Activated naive CD8-positive, alpha-beta T cell treated with anti-CD3 and anti-CD28 coated beads, Interleukin-2, amount 50 U/mL, for 24 hours (primary cell): ENCODE data around the gene TPST2.
A peak's percentile ranks its signal among the peaks of the same experiment; 100 is the strongest.

Source experiments
- ATAC-seq: fragments of 150-1000 bp; cut with Tn5 transposase; one replicate; pipeline ENCODE4 v1.10.0; 2021
- DNase-seq: peaks from one replicate; pipeline ENCODE4 v3.0.0; 2021
- H3K27ac Mint-ChIP-seq: one replicate; pipeline ENCODE4 v1.8.0; 2021; ENCODE audit warnings: mild to moderate bottlenecking, mixed read lengths
- H3K27me3 Mint-ChIP-seq: one replicate; pipeline ENCODE4 v1.8.0; 2021; ENCODE audit warnings: mixed read lengths
- H3K36me3 Mint-ChIP-seq: one replicate; pipeline ENCODE4 v1.8.0; 2021; ENCODE audit warnings: low read depth, mixed read lengths
- H3K4me1 Mint-ChIP-seq: one replicate; pipeline ENCODE4 v1.8.0; 2021; ENCODE audit warnings: mixed read lengths
- H3K4me3 Mint-ChIP-seq: one replicate; pipeline ENCODE4 v1.8.0; 2021; ENCODE audit warnings: mild to moderate bottlenecking, moderate library complexity, mixed read lengths
- H3K9me3 Mint-ChIP-seq: one replicate; pipeline ENCODE4 v1.8.0; 2021; ENCODE audit warnings: mixed read lengths

TPST2 gene

DNA sequence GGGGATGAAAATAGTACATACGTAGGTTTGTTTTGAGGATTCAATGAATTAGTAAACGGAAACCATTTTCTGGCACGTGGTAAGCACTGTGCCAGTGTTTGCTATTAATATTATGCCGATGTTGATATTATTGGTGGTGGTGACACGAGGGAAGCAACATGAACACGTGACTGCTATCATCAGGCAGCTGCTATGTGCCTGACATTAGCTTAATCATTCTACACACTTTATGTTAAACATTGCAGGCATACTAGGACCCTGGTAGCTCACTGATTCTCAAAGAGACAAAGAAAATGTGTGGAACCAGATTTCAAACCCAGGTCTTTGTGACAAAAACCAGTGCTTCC, 105.6 kb downstream of the TPST2 start:
- H3K36me3 Mint-ChIP-seq: peaks cover 31% of the 10 kb centered on the region
- no peak for ATAC-seq

DNA sequence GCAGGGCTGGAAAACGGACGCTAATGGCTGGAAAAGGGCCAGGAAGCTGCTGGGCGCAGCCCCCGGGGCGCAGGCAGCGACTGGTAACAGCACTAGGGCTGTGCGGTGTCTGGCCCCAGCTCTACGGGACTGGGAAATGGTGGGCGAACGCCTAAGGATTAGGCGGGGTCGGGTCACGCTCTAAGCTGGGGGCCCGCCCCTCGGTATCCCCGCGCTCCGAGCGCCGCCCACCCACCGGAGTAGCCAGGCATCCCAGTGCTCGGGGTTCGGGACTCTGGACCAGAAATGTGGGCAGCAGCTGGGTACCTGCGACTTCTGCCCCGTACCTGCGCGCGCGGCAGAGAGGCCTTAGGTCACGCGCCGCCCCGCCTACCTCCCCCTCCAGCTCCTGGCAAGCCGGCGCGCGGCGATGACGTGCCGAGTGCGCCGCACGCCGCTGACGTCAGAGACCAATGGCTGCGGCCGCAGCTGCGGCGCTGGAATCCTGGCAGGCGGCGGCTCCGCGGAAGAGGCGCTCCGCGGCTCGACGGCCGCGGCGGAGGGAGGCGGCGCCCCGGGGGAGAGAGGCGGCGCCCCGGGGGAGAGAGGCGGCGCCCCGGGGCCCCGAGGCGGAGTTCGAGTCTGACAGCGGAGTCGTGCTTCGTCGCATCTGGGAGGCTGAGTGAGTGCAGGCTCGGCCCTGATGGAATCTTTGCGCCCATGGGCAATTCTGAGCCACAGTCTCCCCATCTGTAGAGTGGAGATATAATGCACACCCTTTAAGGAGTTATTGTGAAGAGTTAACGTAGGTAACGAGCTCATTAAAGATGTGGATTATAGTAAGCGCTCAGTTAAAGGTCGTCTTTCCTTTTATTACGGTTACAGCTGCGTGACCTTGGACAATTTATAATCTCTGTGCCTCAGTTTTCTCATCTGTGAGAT, 106.2 kb downstream of the TPST2 start, which contains the start of the genes HPS4 and SRRD:
Gene HPS4, minus strand, starts transcription at position 345 of the 921 bp plus-strand sequence. CDS start 2,021 bp downstream, outside the sequence.
Gene SRRD, plus strand, starts transcription at position 439 of the 921 bp plus-strand sequence. Its CDS starts 14 bp downstream, at position 453.
- Mint-ChIP-seq H3K27me3 (no peaks in the 10 kb centered on the region), H3K27ac (peak within 1 kb of the TSS; percentile 96), H3K36me3 (peaks cover 28% of the 10 kb centered on the region), H3K4me1 (peaks cover 67% of the 10 kb centered on the region), H3K4me3 (peak within 1 kb of the TSS; percentile 96), H3K9me3 (no peaks in the 10 kb centered on the region)
- peak; percentile 94 for DNase-seq
- ATAC-seq: peak; percentile 86

More for the DNA sequence above, 105.6 kb downstream of the TPST2 start:
- Mint-ChIP-seq H3K9me3 (no peaks in the 10 kb centered on the region), H3K4me1 (peaks cover 61% of the 10 kb centered on the region), H3K27ac (peak overlapping the region; percentile 96), H3K27me3 (no peaks in the 10 kb centered on the region), H3K4me3 (peak overlapping the region; percentile 96)
- no peak for DNase-seq

DNA sequence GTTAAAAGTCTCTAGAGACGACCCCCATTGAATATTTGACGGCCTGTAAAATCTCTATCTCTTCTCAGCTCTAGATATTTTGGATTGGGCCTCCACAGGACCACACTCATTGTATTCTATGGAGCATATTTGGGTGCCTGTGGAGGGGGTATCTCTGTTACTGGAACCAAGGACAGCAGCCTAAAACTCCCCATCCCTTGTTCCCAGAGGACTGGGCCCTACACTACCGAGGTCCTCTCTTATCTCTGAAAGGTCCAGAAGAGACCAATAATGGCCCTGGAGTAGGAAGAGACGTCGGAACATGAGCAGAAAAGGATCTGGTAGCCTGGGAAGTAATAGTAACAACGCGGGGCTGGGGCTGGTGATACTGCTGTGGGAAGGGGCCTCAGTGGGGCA, 106.9 kb downstream of the TPST2 start:
- peaks cover 69% of the 10 kb centered on the region for H3K4me1 Mint-ChIP-seq
- ATAC-seq (no peak), DNase-seq (no peak)
- no peaks in the 10 kb centered on the region for H3K27me3 Mint-ChIP-seq
- no peaks in the 10 kb centered on the region for H3K9me3 Mint-ChIP-seq
- peak overlapping the region; percentile 96 for H3K27ac Mint-ChIP-seq
- H3K36me3 Mint-ChIP-seq: peaks cover 23% of the 10 kb centered on the region
- H3K4me3 Mint-ChIP-seq: peak overlapping the region; percentile 96

DNA sequence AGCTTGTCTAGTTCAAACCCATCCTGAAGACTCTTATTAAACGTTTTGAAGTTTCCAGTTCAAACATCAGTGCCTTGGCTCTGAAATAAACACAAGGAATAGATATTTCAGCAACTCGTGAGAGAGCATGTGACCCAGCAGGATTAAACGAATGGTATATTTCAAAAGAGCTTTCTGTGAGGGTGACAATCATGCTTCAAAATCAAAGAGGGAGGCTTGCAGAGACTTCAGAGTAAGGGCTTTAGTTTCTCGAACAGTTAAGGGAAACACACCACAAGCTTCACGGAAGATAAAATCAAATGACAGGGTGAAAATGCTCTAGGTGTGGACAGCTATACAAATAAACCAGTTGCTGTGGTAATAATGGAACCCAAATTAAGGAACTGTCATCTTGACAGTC, 107.8 kb downstream of the TPST2 start:
- no peaks in the 10 kb centered on the region for H3K27me3 Mint-ChIP-seq

GRCh38 chr22:26481694-26482093, 108.2 kb downstream of the TPST2 start:
- Mint-ChIP-seq H3K4me3 (peak overlapping the region; percentile 96), H3K9me3 (no peaks in the 10 kb centered on the region), H3K27ac (peak overlapping the region; percentile 96), H3K27me3 (no peaks in the 10 kb centered on the region), H3K4me1 (peaks cover 79% of the 10 kb centered on the region), H3K36me3 (peaks cover 29% of the 10 kb centered on the region)
- DNase-seq (no peak), ATAC-seq (no peak)

More for the DNA sequence above, 107.8 kb downstream of the TPST2 start:
- ATAC-seq (no peak), DNase-seq (no peak)
- peak overlapping the region; percentile 96 for H3K27ac Mint-ChIP-seq
- no peaks in the 10 kb centered on the region for H3K9me3 Mint-ChIP-seq
- H3K4me1 Mint-ChIP-seq: peaks cover 77% of the 10 kb centered on the region
- H3K36me3 Mint-ChIP-seq: peaks cover 28% of the 10 kb centered on the region
- H3K4me3 Mint-ChIP-seq: peak overlapping the region; percentile 96

DNA sequence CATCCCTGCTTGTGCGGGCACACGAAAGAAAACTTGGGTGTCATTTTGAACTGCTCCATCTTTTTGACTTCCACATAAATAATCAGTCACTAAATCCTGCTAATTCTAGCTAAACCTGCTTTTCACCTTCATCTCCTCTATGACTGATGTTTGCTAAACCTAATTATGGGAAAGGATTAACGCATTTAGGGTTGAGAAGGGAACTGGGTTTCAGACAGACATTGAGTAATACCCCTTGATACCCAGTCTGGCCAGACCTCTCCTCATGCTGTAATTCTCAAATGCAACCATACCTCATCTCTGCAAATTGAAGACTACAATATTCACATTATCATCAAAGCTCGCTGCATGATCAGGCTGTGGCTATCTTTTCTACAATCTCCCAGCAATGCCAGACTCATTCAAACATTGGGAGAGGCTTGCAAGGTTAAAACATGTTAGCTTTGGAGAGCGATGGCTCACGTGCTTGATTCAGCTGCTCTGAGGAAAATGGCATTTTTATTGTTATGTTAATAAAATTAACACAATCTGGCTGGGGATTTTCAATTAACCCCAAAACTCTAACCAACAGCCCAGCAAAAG, 108.7 kb downstream of the TPST2 start:
- H3K27ac Mint-ChIP-seq: peak overlapping the region; percentile 96
- H3K4me1 Mint-ChIP-seq: peaks cover 79% of the 10 kb centered on the region
- peaks cover 30% of the 10 kb centered on the region for H3K36me3 Mint-ChIP-seq
- H3K27me3 Mint-ChIP-seq: no peaks in the 10 kb centered on the region
- DNase-seq (no peak), ATAC-seq (no peak)
- peak overlapping the region; percentile 96 for H3K4me3 Mint-ChIP-seq
- H3K9me3 Mint-ChIP-seq: no peaks in the 10 kb centered on the region

GRCh38 chr22:26480611-26480932, 109.4 kb downstream of the TPST2 start:
- Mint-ChIP-seq H3K27ac (peak overlapping the region; percentile 78), H3K4me3 (peak overlapping the region; percentile 96), H3K9me3 (no peaks in the 10 kb centered on the region), H3K4me1 (peaks cover 73% of the 10 kb centered on the region), H3K27me3 (no peaks in the 10 kb centered on the region), H3K36me3 (peaks cover 30% of the 10 kb centered on the region)
- ATAC-seq (no peak), DNase-seq (no peak)

DNA sequence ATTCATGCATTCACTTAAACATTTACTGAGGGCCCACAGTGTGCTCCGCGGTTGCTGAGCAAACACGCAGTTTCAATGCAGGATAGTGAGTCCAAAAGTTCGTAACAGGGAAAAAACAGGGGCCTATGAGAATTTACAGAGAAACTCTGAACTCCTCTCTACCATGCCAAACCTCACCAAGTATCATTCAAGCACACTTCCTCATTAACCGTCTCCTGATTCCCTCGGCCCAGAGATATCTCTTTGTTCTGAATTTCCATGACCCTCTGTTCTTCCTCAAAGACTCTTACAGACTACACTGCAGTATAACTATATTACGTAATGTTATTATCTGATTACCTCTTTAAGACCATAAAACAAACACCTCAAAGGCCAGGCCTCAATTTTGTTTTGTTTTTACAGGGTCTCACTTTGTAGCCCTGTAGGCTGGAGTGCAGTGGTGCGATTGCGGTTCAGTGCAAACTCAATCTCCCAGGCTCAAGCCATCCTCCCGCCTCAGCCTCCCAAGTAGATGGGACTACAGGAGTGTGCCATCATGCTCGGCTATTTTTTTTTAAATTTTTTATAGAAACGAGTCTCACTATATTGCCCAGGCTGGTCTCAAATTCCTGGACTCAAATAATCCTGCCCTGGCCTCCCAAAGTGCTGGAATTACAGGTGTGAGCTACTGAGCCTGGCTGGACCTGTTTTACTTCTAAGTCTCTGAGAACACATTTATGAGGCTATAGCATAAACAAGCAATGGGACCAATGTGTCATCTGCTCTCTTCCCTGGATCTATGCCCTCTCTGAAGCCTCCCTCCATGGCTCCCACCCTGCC, 109.9 kb downstream of the TPST2 start:
- H3K9me3 Mint-ChIP-seq: no peaks in the 10 kb centered on the region
- peaks cover 31% of the 10 kb centered on the region for H3K36me3 Mint-ChIP-seq
- H3K4me3 Mint-ChIP-seq: peak overlapping the region; percentile 96
- DNase-seq: no peak
- H3K27ac Mint-ChIP-seq: peak overlapping the region; percentile 82
- H3K27me3 Mint-ChIP-seq: no peaks in the 10 kb centered on the region
- no peak for ATAC-seq
- H3K4me1 Mint-ChIP-seq: peaks cover 68% of the 10 kb centered on the region

DNA sequence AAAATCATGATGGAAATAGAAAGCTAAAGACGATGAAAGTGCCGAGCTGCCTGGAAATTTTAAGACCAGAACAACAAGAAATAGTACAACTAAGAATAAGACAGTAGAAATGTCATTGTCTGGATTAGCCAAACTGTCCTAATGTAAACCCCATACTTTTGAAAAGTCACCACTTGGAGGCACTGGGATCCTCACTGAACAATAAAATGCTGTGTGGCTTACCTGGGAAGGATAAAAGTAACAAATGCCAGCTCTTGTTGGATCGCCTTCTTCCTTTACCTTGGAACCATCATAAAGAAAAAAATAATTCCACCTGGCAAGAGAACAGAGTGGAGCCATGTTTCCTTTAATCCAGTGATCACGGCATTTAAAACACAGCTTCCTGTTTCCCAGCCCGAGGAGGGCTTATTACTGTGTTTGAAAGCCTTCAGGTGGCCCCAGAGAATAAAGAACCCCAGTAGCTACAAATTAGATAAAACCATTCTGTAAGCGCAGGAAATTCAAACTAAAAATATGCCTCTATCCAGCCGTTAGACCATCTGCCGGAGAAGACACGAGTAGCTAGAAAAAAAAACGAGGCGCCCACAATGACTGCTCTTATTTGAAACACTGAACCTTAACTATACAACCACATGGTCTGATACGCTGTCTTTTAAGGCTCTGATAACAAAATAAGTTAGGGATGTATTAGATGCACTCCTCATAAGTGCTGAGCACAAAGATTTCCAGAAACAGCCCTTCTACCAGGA, 110.7 kb downstream of the TPST2 start:
- DNase-seq: no peak
- H3K27me3 Mint-ChIP-seq: no peaks in the 10 kb centered on the region
- peaks cover 39% of the 10 kb centered on the region for H3K36me3 Mint-ChIP-seq
- H3K4me1 Mint-ChIP-seq: peaks cover 67% of the 10 kb centered on the region
- no peak for ATAC-seq
- peak overlapping the region; percentile 82 for H3K27ac Mint-ChIP-seq
- H3K4me3 Mint-ChIP-seq: peak overlapping the region; percentile 96
- H3K9me3 Mint-ChIP-seq: no peaks in the 10 kb centered on the region

GRCh38 chr22:26477341-26477731, 112.6 kb downstream of the TPST2 start:
- no peaks in the 10 kb centered on the region for H3K9me3 Mint-ChIP-seq
- peaks cover 56% of the 10 kb centered on the region for H3K4me1 Mint-ChIP-seq
- H3K36me3 Mint-ChIP-seq: peaks cover 51% of the 10 kb centered on the region
- no peaks in the 10 kb centered on the region for H3K27me3 Mint-ChIP-seq
- no peak overlapping the region for H3K27ac Mint-ChIP-seq
- ATAC-seq (no peak), DNase-seq (no peak)
- H3K4me3 Mint-ChIP-seq: no peak overlapping the region

- ATAC-seq (no peak), DNase-seq (no peak)
- H3K4me3 Mint-ChIP-seq: no peak overlapping the region
- peaks cover 51% of the 10 kb centered on the region for H3K4me1 Mint-ChIP-seq
- H3K27ac Mint-ChIP-seq: no peak overlapping the region
- H3K27me3 Mint-ChIP-seq: no peaks in the 10 kb centered on the region
- no peaks in the 10 kb centered on the region for H3K9me3 Mint-ChIP-seq
- H3K36me3 Mint-ChIP-seq: peaks cover 54% of the 10 kb centered on the region
Measured at GRCh38 chr22:26476705-26477340, 113.1 kb downstream of the TPST2 start.

DNA sequence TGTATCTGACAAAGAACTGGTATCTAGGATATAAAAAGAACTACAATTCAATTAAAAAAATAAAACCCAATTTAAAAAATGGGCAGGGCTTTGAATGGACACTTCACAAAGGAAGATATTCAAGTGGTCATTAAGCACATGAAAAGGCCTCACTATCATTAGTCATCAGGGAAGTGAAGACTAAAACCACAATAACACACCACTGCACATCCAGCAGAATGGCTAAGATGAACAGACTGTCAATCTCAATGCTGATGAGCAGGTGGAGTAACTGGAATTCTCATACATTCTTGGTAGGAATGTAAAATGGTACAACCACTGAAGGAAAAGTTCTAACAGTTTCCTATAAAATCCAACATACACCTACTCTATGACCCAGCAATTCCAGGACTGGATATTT, 115.2 kb downstream of the TPST2 start:
- no peak for DNase-seq
- Mint-ChIP-seq H3K4me1 (peaks cover 30% of the 10 kb centered on the region), H3K4me3 (no peak overlapping the region), H3K9me3 (no peaks in the 10 kb centered on the region), H3K27ac (no peak overlapping the region), H3K36me3 (peaks cover 53% of the 10 kb centered on the region), H3K27me3 (no peaks in the 10 kb centered on the region)
- no peak for ATAC-seq
